A375 (cell line): Measurements from ENCODE around the gene TSEN2. TPM values are rescaled to one million over a fixed set of nuclear protein-coding genes. Genes with fewer than 3 reads are reported as not detected.

ENCODE experiments used
- small RNA-seq: library from RNA; depleted of rRNA; stranded (forward); fragments of <200 nt; gene quantifications from one replicate; pipeline ENCODE3, GENCODE V24; 2014
- total RNA-seq: library from RNA; depleted of rRNA; stranded (reverse); fragments of >200 nt; shearing (Covaris generic); gene quantifications from 2 replicates; pipeline ENCODE4 v1.2.3, GENCODE V29; 2014; rRNA removed

TSEN2 gene
- 33.2 and 33.9 TPM in 2 replicates for total RNA-seq

GRCh38 chr3:12484198-12484982 lies at the start of gene TSEN2:
TSEN2 (plus strand) TSS chr3:12484480; CDS start chr3:12489801, 5,321 bp downstream.

GRCh38 chr3:12545473-12545791 lies 61.2 kb downstream of the TSEN2 start, which contains the start of gene MKRN2OS:
MKRN2OS (minus strand) TSS chr3:12545499; CDS start chr3:12545464, 35 bp downstream.

GRCh38 chr3:12556690-12557472 lies 72.6 kb downstream of the TSEN2 start, which contains the start of gene MKRN2:
MKRN2 (plus strand) TSS chr3:12557087; CDS start chr3:12557151, 64 bp downstream.

Small RNA genes lying within 50 kb of the gene (small RNA-seq; reads per million reads assigned to genes)
- gene RF00017 (not detected), gene RNA5SP123 (1.1 reads per million, percentile 57 among the genes with 10 or more reads in this experiment), gene RNU6-377P (not detected)

Other genes with a start within 250 kb of the TSEN2 start
- gene PPARG, start 195.4 kb upstream of the TSEN2 start, total RNA-seq: 56.1 and 63.7 TPM in 2 replicates
- 0.19 TPM in 1 of 2 replicates, not detected in the other for gene MKRN2OS, start 61.0 kb downstream of the TSEN2 start, total RNA-seq
- 31.3 and 35.2 TPM in 2 replicates for gene MKRN2, start 72.6 kb downstream of the TSEN2 start, total RNA-seq
- gene RAF1, start 179.6 kb downstream of the TSEN2 start, total RNA-seq: 80.0 and 90.2 TPM in 2 replicates